NCI-H2227 (cell line): ENCODE results near the gene SLX9.
"Not testable (repeated sequence)": the region's sequence is repeated elsewhere in the genome, so short reads cannot be mapped to it uniquely, and the experiment has no call there.

ENCODE experiments used
- DNase-seq: peaks from one replicate; lab custom pipeline; 2025; ENCODE audit not compliant: unreplicated experiment; lab: John Stamatoyannopoulos, UW

The SLX9 gene

DNA sequence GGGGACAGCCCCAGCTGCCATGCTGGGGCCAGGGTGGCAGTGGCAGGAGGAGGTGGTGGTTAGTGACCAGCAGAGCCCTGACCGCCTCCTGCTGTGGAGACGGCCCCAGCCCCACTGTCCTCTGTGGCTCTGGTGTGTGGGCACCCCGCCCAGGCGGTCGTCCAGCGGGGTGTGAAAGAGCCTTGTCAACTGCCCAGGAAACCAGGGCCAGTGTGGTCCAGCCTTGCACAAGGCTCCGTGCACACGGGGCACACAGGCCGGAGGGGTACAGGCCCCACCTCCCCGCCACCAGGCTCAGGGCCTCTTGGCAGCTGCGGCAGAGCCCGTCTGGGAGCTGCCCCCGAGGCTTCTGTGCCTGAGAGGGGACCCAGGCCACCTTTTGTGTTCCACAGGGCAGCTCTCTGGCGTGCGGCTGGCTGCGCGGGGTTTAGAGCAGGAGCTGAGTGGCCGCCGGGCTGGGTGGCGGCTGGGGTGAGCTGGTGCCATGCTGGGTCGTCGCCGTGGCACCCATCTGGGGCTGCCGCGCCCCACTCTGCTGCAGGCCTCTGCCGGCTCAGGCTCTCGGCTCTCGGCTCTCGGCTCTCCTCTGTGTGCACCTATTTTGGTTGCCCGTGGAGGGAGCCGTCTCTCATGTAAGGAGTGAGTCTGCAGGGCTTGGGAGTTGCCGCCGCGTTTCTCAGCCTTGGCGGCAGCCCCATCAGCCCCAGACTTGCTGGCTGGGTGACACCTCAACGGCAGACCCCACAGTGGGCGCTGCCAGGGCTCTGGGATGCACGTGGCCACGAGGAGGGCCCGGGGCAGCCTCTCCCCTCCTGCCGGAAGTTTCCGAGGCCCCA lies 36.1 kb downstream of the SLX9 start:
- DNase-seq, result no peak

DNA sequence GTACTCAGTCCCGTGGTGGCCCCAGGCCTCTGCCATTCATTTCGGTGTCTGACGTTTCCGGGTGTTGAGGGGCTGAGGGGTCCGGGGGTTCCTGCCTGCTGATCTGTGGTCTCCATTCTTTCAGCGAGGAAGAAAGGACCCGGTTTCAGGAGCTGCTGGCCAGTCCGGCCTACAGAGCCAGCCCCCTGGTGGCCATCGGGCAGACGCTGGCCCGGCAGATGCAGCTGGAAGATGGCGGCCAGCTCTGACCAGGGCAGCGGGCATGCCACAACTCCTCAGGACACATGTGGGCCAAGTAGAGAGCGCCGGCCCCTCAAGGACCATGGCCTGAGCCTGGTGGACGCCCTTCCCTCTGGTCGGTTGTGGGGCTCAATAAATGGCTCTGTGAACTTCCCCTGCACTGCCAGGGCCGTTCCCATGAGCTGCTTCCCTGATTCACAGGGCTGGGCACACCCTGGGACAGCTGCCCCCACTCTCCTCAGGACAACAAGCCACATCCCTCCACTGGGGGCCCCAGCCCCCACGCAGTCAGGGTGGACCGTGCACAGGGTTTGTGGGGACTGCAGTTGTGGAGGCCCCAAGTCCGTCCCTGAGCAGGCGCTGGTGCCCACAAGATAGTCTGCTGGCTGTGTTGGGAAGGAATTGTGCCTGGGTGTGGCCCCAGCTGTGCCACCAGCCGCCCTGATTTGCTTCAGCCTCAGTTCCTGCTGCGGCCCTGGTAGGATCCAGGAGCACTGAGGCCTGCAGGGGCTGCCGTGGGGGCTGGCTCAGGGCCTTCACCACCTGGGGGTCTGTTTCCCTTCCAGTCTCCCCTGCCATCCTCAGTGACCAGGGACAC lies 36.9 kb downstream of the SLX9 start:
- DNase-seq, result not testable (repeated sequence)

DNA sequence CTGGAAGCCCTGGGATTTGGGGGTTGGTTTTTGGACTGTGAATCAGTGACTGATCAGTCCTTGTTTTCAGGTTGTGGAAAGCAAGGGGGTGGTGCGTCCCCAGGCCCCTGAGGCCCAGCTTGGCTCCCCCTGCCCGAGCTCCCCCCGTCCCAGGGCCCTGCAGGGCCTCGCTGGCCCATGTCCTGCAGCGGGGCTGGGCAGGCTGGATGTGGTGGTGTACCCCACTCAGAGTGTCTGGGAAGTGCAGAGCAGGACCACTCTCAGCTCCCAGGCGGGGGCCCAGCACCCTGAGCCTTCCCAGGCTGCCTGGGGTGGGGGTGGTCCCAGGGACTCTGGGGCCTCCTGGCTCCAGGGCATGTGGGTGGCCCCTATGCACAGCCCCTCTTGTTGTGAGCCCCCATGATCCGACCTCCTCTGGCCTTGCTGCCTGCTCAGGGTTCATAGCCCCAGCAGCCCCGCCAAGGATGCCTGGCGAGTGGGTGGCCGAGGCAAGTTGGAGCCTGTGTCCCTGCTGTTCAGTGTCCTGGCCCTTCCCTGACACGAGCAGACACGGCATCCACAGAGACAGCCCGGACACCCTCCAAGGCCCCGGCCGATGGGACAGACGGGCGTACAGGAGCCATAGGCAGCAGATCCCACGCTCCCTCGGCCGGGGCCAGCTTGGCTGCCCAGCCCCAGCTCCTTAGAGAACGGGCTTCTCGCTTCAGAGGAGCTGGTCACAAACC lies 37.9 kb downstream of the SLX9 start:
- DNase-seq, result no peak

DNA sequence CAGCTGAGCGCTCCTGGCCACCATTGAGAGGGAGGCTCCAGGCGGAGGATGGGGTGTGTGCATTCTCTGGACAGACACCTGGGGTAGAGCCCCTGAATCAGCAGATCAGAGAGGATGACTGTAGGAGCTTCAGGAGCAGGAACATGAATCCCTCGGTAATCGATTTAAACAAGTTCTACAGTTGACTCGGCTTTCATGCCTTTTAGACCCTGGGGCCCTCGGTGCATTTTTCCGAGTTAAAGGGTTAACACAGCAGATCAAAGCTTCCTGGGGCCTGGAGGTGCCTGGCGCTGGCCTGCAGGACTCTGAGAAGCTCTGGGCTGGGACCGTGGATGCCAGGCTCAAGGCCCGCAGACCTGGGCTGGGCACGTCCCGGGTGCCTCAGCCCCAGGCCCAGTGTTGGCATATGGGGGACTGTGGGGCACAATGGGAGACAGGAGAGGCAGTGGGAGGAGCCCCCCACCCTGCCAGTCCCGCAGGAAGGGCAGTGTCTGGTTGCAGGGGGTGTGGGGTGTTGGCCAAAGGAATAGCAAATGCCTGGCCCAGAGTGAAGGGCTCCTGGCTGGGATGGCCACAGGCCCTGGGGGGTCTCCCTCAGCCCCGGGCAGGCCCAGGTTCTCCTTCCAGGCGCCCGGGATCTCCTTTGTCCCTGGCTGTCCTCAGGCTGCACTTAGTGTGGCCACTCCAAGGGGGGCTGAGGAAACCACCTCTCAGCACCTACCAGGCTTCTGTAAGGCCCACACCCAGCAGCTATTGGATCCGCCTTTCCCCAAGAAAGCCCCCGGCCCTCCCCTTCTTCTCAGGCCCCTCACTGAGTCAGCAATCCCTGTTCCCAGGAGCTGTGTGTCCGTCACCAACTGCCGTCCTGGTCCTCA lies 40.1 kb downstream of the SLX9 start:
- DNase-seq, result no peak

- DNase-seq, result no peak
Measured at GRCh38 chr21:44980562-44981489, 41.0 kb downstream of the SLX9 start.

- DNase-seq, result no peak
Measured at GRCh38 chr21:44982558-44983250, 42.9 kb downstream of the SLX9 start.

DNA sequence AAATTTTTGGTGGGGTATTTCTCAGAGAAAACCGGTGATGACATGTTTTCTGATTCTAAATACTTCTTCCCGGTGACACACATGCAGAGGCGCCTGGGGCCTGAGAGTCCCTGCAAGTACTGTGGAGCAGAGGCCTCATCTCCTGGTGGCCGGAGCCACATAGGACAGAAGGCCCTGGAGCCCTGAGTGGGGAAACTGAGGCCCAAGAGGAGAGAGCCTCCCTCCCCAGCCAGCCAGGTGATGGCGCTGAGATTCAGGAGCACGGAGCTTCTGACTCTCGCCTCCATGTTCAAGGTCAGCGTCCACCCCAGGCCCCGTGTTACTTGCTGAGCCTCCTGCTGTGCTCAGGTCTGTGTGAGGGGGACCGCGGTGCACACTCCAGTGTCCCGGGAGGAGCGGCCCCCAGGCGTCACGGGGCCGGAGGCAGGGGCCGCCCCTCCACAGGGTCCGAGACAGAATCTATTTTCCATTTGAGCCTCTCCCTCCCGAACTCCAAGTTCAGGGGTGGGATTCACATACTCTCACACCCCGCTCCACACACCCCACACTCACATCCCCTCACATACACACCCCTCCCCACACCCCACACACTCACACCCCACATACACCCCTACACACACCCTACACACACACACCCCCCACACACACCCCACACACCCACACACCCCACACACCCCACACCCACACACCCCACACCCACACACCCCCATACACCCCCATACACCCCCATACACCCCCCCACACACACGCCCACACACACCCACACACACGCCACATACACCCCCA lies 43.8 kb downstream of the SLX9 start:
- DNase-seq, result no peak

DNA sequence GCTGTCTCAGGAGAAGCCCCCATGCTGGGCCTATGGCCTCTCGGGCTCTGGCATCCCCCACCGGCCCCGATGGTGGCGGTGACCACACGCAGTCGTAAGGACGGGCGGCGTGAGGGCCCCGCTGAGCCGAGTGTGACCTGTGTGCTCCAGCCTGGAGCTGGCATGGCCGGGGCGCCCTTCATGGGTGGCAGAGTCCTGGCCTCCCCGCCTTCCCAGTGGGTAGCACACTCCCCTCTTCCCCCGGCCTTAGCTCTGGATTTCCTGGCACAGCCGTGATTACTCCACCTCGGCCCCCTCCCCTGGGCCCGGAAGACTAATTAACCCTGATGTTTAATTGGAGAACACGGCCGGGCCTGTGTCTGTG lies 44.6 kb downstream of the SLX9 start:
- DNase-seq, result no peak

DNA sequence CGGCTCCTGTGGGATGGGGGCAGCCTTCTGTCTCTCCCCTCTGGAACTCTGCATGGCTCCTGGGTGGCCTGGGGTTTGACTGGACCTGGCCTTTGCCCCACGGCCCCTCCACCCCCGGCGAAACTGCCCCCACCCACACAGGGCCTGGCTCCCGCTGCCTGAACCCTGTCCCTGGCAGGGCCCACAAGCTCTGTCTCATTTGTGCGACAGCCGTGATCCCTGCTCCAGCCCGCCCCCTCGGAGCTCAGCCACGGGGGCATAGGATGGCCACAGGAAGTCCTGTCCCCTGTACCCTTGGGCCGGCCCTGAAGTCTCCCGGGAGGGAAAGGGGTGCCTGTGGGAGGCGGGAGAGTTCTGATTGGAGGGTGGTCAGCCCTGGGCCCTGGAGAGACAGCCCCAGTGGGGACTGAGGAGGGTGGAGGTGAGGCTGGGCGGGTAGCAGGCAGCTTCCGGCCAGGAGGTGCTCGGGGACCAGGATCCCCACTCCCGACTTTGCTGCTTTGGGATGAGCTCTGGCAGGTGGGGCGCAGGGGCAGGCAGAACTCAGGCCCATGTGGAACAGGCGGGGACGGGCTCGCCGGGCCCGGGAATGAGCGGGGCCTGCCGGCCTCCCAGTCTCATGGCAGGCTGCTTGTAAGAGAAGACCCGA lies 45.1 kb downstream of the SLX9 start:
- no peak for DNase-seq

DNA sequence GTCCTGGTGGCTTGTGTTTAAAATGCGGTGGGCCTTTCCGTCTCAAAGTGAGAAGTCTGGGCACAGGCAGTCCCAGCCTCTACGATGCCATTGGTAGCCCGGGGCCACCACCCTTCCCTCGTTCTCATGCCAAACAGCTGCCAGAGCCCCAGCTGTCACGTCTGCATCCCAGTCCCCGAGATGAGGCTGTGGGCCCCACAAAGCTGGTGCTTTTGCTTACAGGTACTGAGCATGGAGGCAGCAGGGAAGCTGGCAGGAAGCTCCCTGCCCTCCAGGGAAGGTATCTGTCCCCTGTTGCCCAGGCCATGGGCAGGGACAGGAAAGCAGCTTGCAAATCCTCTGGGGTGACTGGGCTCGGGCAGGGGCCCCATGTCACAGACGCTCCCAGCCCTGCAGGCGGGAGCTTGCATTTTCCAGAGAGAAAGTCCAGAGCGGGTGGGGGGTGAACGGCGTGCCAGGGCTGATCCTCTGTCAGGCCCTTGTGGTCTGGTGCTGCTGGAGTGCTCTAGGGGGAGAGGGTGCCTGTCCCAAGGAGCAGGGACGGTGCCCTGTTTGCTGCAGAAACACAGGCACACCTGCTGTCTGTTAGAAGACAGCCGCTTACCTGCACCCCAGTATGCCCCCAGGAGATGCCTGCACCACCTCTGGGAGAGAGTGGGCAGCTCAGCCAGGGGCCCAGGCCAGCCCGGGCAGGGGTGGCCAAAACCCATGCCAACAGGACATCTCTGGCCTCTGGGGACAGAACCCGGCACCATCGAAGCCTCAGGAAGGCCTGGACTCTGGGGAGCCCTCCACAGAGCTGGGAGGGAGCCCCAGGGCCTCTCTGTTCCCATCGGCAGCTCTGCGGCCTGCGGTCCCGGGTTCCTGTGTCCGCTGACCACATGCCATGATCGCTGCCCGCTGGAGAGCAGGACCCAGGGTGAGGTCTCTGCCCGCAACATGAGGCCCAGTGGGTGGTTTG lies 45.9 kb downstream of the SLX9 start:
- DNase-seq, result no peak

DNA sequence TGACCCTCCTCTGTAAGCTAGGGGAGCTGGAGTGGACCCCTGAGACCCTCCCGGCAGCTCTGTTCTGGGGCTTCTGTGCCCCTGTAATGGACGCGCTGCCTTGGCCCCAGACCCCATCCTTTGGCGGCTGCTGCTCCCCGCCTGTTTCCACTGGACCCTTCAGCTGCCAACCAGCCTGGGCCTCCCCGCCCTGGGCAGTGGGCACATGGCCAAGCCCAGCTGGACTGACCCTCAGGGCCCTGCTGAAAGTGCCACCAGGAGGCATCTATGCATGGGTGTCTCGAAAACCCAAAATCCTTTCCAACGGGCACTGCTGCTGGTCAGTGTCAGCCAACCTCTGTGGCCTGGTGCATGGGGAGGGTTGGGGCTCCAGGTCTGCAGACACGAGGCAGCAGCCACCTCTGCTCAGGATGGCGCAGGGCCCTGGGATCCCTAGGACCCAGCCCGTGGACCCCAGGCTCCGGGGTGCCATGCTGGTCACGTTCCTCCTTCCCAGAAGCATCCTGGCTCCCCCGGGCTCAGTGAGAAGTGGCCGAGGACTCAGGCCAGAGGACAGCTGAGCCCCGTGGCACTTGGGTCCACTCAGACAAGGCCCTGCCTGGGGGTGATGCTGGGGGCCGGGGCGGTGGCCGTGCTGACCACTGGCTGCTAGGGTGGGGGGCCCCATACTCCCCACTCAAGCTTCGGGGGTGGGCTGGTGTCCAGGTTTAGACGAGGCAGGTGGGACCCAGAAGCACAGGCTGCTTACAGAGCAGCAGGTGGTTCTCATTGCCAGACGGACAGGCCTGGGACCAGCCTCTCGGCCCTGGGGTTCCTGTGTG lies 46.9 kb downstream of the SLX9 start:
- no peak for DNase-seq

GRCh38 chr21:44987301-44987885 lies 47.6 kb downstream of the SLX9 start:
- DNase-seq, result no peak

GRCh38 chr21:44987886-44988606 lies 48.2 kb downstream of the SLX9 start:
- DNase-seq, result no peak

- no peak for DNase-seq
Measured at GRCh38 chr21:44988607-44989536, 49.0 kb downstream of the SLX9 start.
